ENCODE results near the gene ATG101. TPM values are rescaled to one million over a fixed set of nuclear protein-coding genes. Genes with fewer than 3 reads are reported as not detected.

Gene ATG101
- total and polyA plus RNA-seq, 2 of the 8 experiments (the other 6 are each of a cell fraction or from before 2014, with no cell fraction given): 49.8 to 55.9 TPM

DNA sequence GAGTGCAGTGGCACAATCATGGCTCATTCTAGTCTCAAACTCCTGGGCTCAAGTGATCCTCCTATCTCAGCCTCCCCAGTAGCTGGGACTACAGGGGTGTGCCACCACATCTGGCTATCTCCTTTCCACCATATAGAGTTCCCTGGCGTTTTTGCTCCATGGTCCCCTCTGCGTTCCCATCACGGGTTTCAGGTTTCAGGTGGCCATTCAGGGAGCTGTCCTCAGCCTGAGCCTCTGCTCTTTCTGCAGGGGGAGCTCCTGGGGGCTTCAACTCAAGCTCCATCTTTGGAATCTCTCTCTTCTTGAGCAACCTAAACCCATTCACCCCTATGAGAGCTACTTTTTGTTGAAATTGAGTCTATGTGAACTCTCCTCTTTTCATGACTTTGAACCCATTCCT is 21.3 kb downstream of the ATG101 start:
- Histone ChIP-seq H4K20me1 (replicated peaks in 1 of 2; ENCODE audit: control insufficient read depth in 1 of 2, insufficient read depth in 2 of 2, low read length in 2 of 2) (no peaks in the 10 kb centered on the region), H3K56ac (replicated peaks; ENCODE audit: insufficient read length, low read depth, low read length) (no peak overlapping the region), H2AFZ (ENCODE audit: low read length) (no peak overlapping the region), H3K4me2 (ENCODE audit: insufficient read depth in 1 of 2, low read depth in 2 of 2, low read length in 2 of 2) (no peak overlapping the region), H3K79me2 (ENCODE audit: control insufficient read depth in 1 of 2, insufficient read depth in 2 of 2, low read length in 2 of 2) (no peaks in the 10 kb centered on the region), H3K23ac (ENCODE audit: insufficient read length) (no peak overlapping the region), H4K5ac (ENCODE audit: insufficient read length, low read depth, low read length) (no peak overlapping the region), H3K27me3 (replicated peaks in 1 of 4; ENCODE audit: control insufficient read depth in 3 of 4, extremely low read depth in 1 of 4, insufficient read depth in 3 of 4, low read length in 3 of 4) (no peaks in the 10 kb centered on the region), H2BK15ac (ENCODE audit: low read length) (no peak overlapping the region), H2BK20ac (ENCODE audit: low read length) (no peak overlapping the region), H2BK12ac (ENCODE audit: low read depth, low read length) (no peak overlapping the region), H3K4ac (replicated peaks; ENCODE audit: insufficient read length, low read depth, low read length) (no peak overlapping the region), H4K8ac (ENCODE audit: extremely low read depth, insufficient read depth, low read length) (no peak overlapping the region), H3K14ac (ENCODE audit: insufficient read length) (no peak overlapping the region), H2BK5ac (ENCODE audit: low read depth, low read length) (no peak overlapping the region), H3K9me3 (ENCODE audit: insufficient read depth in 2 of 2, low read depth in 1 of 2, low read length in 1 of 2) (no peaks in the 10 kb centered on the region), H3K36me3 (ENCODE audit: control insufficient read depth in 2 of 4, insufficient read depth in 4 of 4, low read length in 3 of 4) (no peaks in the 10 kb centered on the region), H3K18ac (ENCODE audit: extremely low read depth, low read length) (no peak overlapping the region), H3K23me2 (ENCODE audit: low read depth, low read length) (no peaks in the 10 kb centered on the region), H3K4me1 (replicated peaks in 1 of 4; ENCODE audit: control insufficient read depth in 3 of 4, insufficient read depth in 4 of 4, low read length in 3 of 4) (no peaks in the 10 kb centered on the region), H3K79me1 (ENCODE audit: low read depth, low read length) (no peaks in the 10 kb centered on the region; the same call in 1 of the 2 replicates), H3K27ac (ENCODE audit: low read depth, low read length) (no peak overlapping the region), H2BK120ac (replicated peaks; ENCODE audit: low read depth, low read length) (no peak overlapping the region), H3K9ac (replicated peaks in 1 of 4; ENCODE audit: extremely low read depth in 1 of 4, low read depth in 3 of 4, low read length in 3 of 4) (no peak overlapping the region), H4K91ac (replicated peaks; ENCODE audit: insufficient read length, low read length) (no peak overlapping the region), H2AK5ac (ENCODE audit: low read depth, low read length) (no peak overlapping the region), H3K4me3 (ENCODE audit: extremely low read depth in 1 of 4, insufficient read depth in 2 of 4, low read depth in 3 of 4, low read length in 4 of 4) (no peak overlapping the region)
- ChIA-PET POLR2A (ENCODE audit: partially characterized antibody) (interaction anchor here (2.2 kb wide), 1 partner anchor 11 kb away, joined by 5 read pairs; the partner anchor contains the start of gene SMIM41), CTCF (ENCODE audit: partially characterized antibody) (interaction anchor here (0.9 to 11.5 kb wide), 8 partner anchors 8 to 87 kb away, joined by 3 to 205 read pairs (median 5); partner anchors contain the start of gene SMIM41)
- FAIRE-seq: no peak
- no peak for DNase-seq (ENCODE audit: low read depth in 1 of 2, low spot score in 2 of 2)
- 53% methylated on average over 3 of the region's 3 CpGs; no CpG with 5 or more reads in 1 of the 2 experiments for WGBS, 2 experiments (ENCODE audit: extremely low coverage in 1 of 2, insufficient coverage in 1 of 2, insufficient read length in 1 of 2, insufficient replicate concordance in 2 of 2, low coverage in 1 of 2, low lambda C conversion rate in 2 of 2, missing lambda C conversion rate in 1 of 2)
- TF ChIP-seq PHF8 (conservative IDR thresholded peaks at IDR 0.05; ENCODE audit: low read depth, low read length): no peak
- no peak for TF ChIP-seq RXRA (IDR thresholded peaks at IDR 0.05; ENCODE audit: insufficient read depth, low read depth, low read length)
- no peak for TF ChIP-seq EP300 (IDR thresholded peaks at IDR 0.05; ENCODE audit: borderline replicate concordance in 1 of 2, low read depth in 2 of 2, low read length in 2 of 2)
- TF ChIP-seq CBX8 (IDR thresholded peaks at IDR 0.05; ENCODE audit: borderline replicate concordance, low read depth, low read length): no peak
- TF ChIP-seq, protein P1, sequence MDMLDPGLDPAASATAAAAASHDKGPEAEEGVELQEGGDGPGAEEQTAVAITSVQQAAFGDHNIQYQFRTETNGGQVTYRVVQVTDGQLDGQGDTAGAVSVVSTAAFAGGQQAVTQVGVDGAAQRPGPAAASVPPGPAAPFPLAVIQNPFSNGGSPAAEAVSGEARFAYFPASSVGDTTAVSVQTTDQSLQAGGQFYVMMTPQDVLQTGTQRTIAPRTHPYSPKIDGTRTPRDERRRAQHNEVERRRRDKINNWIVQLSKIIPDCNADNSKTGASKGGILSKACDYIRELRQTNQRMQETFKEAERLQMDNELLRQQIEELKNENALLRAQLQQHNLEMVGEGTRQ (IDR thresholded peaks at IDR 0.05; ENCODE audit: low read length): no peak
- TF ChIP-seq CREB1 (IDR thresholded peaks at IDR 0.05): no peak
- TF ChIP-seq GABPA (IDR thresholded peaks at IDR 0.05; ENCODE audit: borderline replicate concordance, insufficient read depth, low read length): no peak
- no peak for TF ChIP-seq SUZ12 (IDR thresholded peaks at IDR 0.05; ENCODE audit: low read length)
- no peak for TF ChIP-seq RFX5 (IDR thresholded peaks at IDR 0.05; ENCODE audit: borderline replicate concordance, low read depth, low read length)
- TF ChIP-seq SIRT6 (IDR thresholded peaks at IDR 0.05; ENCODE audit: low read length): no peak
- no peak for TF ChIP-seq TBP (IDR thresholded peaks at IDR 0.05; ENCODE audit: low read depth, low read length)
- TF ChIP-seq KDM1A (IDR thresholded peaks at IDR 0.05; ENCODE audit: borderline replicate concordance, low read length): no peak
- TF ChIP-seq TAF1 (IDR thresholded peaks at IDR 0.05; ENCODE audit: low read depth, low read length): no peak
- TF ChIP-seq BACH1 (IDR thresholded peaks at IDR 0.05; ENCODE audit: low read length): no peak

Measured in H1 (cell line).